ENCODE data around the gene AOPEP. TPM values are rescaled to one million over a fixed set of nuclear protein-coding genes. Genes with fewer than 3 reads are reported as not detected.

Gene AOPEP
- total RNA-seq, 2 experiments from 2014 or later = 6.9 to 7.0 TPM

- H3K27ac Mint-ChIP-seq = no peak overlapping the region
Measured at GRCh38 chr9:95061916-95062595, 335.6 kb downstream of the AOPEP start.

GRCh38 chr9:95062596-95063065 lies 336.1 kb downstream of the AOPEP start:
- H3K27ac Mint-ChIP-seq = no peak overlapping the region
- no peaks in the 10 kb centered on the region for H3K4me1 ChIP-seq (ENCODE audit: insufficient read depth, low read length)
- intact Hi-C loops (cut with DNase I, micrococcal nuclease) = no loop called here
- H3K4me3 Mint-ChIP-seq = no peak overlapping the region
- no peaks in the 10 kb centered on the region for H3K27me3 Mint-ChIP-seq
- no peaks in the 10 kb centered on the region for H3K9me3 ChIP-seq (ENCODE audit: control insufficient read depth in 1 of 2, insufficient read depth in 1 of 2, low read length in 2 of 2)
- H3K4me3 ChIP-seq (ENCODE audit: low read length) = no peak overlapping the region
- ATAC-seq (ENCODE audit: poor library complexity) = no peak
- H3K9me3 Mint-ChIP-seq = no peaks in the 10 kb centered on the region
- no peak overlapping the region for H3K27ac ChIP-seq (ENCODE audit: low read depth in 1 of 2, low read length in 2 of 2)
- H3K36me3 Mint-ChIP-seq (ENCODE audit: low read depth) = no peaks in the 10 kb centered on the region
- TF ChIP-seq, protein P1, sequence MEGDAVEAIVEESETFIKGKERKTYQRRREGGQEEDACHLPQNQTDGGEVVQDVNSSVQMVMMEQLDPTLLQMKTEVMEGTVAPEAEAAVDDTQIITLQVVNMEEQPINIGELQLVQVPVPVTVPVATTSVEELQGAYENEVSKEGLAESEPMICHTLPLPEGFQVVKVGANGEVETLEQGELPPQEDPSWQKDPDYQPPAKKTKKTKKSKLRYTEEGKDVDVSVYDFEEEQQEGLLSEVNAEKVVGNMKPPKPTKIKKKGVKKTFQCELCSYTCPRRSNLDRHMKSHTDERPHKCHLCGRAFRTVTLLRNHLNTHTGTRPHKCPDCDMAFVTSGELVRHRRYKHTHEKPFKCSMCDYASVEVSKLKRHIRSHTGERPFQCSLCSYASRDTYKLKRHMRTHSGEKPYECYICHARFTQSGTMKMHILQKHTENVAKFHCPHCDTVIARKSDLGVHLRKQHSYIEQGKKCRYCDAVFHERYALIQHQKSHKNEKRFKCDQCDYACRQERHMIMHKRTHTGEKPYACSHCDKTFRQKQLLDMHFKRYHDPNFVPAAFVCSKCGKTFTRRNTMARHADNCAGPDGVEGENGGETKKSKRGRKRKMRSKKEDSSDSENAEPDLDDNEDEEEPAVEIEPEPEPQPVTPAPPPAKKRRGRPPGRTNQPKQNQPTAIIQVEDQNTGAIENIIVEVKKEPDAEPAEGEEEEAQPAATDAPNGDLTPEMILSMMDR (IDR thresholded peaks at IDR 0.05) = no peak
- DNase-seq = no peak
- POLR2A ChIA-PET = no interaction called here
- no peaks in the 10 kb centered on the region for H3K36me3 ChIP-seq (ENCODE audit: insufficient read depth, low read length)
- H3K4me1 Mint-ChIP-seq (ENCODE audit: low read depth) = no peaks in the 10 kb centered on the region
- CTCF ChIA-PET = interaction anchor here (0.6 kb wide), 1 partner anchor 302 kb away, joined by 3 read pairs; no protein-coding TSS in a partner anchor
- no peaks in the 10 kb centered on the region for H3K27me3 ChIP-seq (ENCODE audit: control insufficient read depth in 1 of 2, insufficient read depth in 2 of 2, low read length in 2 of 2)

More at GRCh38 chr9:95061916-95062595, 335.6 kb downstream of the AOPEP start:
- H3K9me3 Mint-ChIP-seq = no peaks in the 10 kb centered on the region
- TF ChIP-seq, protein P1 (IDR thresholded peaks at IDR 0.05) = no peak
- ChIA-PET POLR2A (interaction anchor here (0.8 kb wide), 1 partner anchor 13 kb away, joined by 3 read pairs; no protein-coding TSS in a partner anchor), CTCF (interaction anchor here (0.6 kb wide), 1 partner anchor 302 kb away, joined by 3 read pairs; no protein-coding TSS in a partner anchor)
- intact Hi-C loops (cut with DNase I, micrococcal nuclease) = no loop called here
- H3K27ac ChIP-seq (ENCODE audit: low read depth in 1 of 2, low read length in 2 of 2) = no peak overlapping the region
- no peaks in the 10 kb centered on the region for H3K4me1 Mint-ChIP-seq (ENCODE audit: low read depth)
- no peaks in the 10 kb centered on the region for H3K4me1 ChIP-seq (ENCODE audit: insufficient read depth, low read length)
- H3K36me3 ChIP-seq (ENCODE audit: insufficient read depth, low read length) = no peaks in the 10 kb centered on the region
- no peak for ATAC-seq (ENCODE audit: poor library complexity)
- H3K36me3 Mint-ChIP-seq (ENCODE audit: low read depth) = no peaks in the 10 kb centered on the region
- no peak for DNase-seq
- H3K27me3 ChIP-seq (ENCODE audit: control insufficient read depth in 1 of 2, insufficient read depth in 2 of 2, low read length in 2 of 2) = no peaks in the 10 kb centered on the region
- no peaks in the 10 kb centered on the region for H3K9me3 ChIP-seq (ENCODE audit: control insufficient read depth in 1 of 2, insufficient read depth in 1 of 2, low read length in 2 of 2)
- H3K27me3 Mint-ChIP-seq = no peaks in the 10 kb centered on the region
- H3K4me3 Mint-ChIP-seq = no peak overlapping the region
- no peak overlapping the region for H3K4me3 ChIP-seq (ENCODE audit: low read length)

GRCh38 chr9:95063300-95063699 lies 336.8 kb downstream of the AOPEP start:
- intact Hi-C loops (cut with DNase I, micrococcal nuclease) = no loop called here
- H3K27ac ChIP-seq (ENCODE audit: low read depth in 1 of 2, low read length in 2 of 2) = no peak overlapping the region
- no peaks in the 10 kb centered on the region for H3K9me3 ChIP-seq (ENCODE audit: control insufficient read depth in 1 of 2, insufficient read depth in 1 of 2, low read length in 2 of 2)
- no peaks in the 10 kb centered on the region for H3K27me3 Mint-ChIP-seq
- H3K36me3 Mint-ChIP-seq (ENCODE audit: low read depth) = no peaks in the 10 kb centered on the region
- no peak for ATAC-seq (ENCODE audit: poor library complexity)
- no peaks in the 10 kb centered on the region for H3K4me1 ChIP-seq (ENCODE audit: insufficient read depth, low read length)
- ChIA-PET CTCF (no interaction called here), POLR2A (no interaction called here)
- H3K4me3 ChIP-seq (ENCODE audit: low read length) = no peak overlapping the region
- no peaks in the 10 kb centered on the region for H3K36me3 ChIP-seq (ENCODE audit: insufficient read depth, low read length)
- no peak overlapping the region for H3K4me3 Mint-ChIP-seq
- no peaks in the 10 kb centered on the region for H3K9me3 Mint-ChIP-seq
- no peaks in the 10 kb centered on the region for H3K4me1 Mint-ChIP-seq (ENCODE audit: low read depth)
- TF ChIP-seq, protein P1 (IDR thresholded peaks at IDR 0.05) = no peak
- H3K27ac Mint-ChIP-seq = no peak overlapping the region
- H3K27me3 ChIP-seq (ENCODE audit: control insufficient read depth in 1 of 2, insufficient read depth in 2 of 2, low read length in 2 of 2) = no peaks in the 10 kb centered on the region
- DNase-seq = no peak

Data from CD4-positive, alpha-beta T cell (primary cell).